ENCODE data around the gene C9orf78. TPM values are rescaled to one million over a fixed set of nuclear protein-coding genes. Genes with fewer than 3 reads are reported as not detected.
"Not testable (repeated sequence)": the region's sequence is repeated elsewhere in the genome, so short reads cannot be mapped to it uniquely, and the experiment has no call there.

Gene C9orf78
- total RNA-seq, 1 donor from 2014 or later: 30.1 TPM

DNA sequence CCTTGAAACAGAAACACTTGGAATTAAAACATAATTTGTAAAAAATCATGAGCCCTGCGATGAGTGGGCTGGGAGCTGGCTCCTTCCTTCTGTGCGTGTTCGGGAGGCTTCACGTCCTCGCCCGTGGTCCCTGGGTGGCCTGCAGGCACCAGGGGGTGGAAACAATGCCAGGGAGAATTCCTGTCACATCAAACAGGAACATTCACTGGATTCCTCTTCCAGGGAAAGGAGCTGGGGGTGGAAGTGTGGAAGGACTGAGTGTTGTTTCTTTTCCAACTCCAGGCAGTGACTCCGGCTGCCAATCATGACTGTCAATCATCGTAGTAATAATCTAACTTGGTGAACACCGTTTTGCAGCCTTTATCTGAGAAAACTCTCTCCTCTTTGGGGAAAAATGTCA lies 21.4 kb downstream of the C9orf78 start:
- DNase-seq (ENCODE audit: low spot score): no peak

DNA sequence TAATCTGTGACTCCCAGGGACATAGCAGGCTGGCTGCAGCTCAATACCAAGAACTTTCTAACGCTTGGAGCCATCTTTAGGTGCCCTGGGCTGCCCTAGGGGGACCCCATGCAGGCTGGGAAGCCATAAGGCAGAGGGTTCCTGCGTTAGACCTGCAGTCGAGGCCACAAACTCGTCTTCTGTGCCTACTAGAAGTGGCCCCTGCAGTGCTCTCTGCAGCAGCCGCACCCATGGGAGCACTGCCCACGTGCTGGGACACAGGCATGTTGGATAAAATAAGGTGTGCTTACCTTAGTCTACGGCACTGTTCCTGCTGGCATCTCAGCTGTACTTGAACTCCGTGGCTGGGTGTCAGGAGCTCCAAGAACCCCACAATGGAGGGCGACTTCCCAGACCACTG lies 22.7 kb downstream of the C9orf78 start:
- no peak for DNase-seq (ENCODE audit: low spot score)

GRCh38 chr9:129811967-129812363 lies 23.1 kb downstream of the C9orf78 start:
- no peak for DNase-seq (ENCODE audit: low spot score)

DNA sequence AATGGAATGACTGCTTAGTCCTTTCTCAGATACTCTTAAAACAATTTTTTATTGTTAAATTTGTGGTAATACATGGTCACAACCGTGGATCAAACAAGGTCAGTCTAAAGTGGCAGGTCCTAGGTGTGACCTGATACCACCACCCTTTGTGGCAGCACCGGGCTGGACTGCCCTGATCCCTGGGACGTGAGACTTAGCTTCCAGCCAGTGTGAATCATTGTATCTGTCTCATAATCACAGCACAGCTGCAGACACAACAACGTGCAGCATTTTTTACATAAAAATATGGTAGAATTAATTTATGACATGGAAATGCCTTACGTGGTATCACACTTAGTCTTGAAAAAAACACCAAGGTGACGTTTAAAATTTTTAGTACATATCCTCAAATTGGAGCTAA lies 24.3 kb downstream of the C9orf78 start:
- no peak for DNase-seq (ENCODE audit: low spot score)

DNA sequence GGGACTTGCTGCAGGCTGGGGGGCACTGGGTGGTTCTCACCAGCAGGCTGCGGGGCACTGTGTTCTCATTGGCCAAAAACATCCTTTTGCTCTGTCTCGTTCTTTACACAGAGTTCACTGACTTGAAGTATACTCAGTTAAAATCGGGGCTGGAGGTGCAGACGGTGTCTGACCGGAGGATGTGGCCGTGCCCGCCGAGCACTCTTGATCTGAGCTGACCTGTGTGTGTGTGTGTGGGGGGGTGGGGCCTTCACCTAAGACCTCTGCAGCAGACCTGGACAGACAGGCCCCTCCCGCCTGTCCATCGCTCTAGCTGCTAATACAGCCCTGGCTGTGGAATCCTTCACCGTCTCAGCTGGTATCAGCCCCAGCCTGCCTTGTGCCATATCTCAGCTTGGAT lies 25.0 kb downstream of the C9orf78 start:
- DNase-seq (ENCODE audit: low spot score): no peak

GRCh38 chr9:129809346-129809745 lies 25.7 kb downstream of the C9orf78 start:
- DNase-seq (ENCODE audit: low spot score): no peak

- no peak for DNase-seq (ENCODE audit: low spot score)
These were observed 29.0 kb downstream of the C9orf78 start for GRCh38 chr9:129806061-129806460.

- DNase-seq (ENCODE audit: low spot score): no peak
These were observed 31.4 kb downstream of the C9orf78 start for GRCh38 chr9:129803676-129804060.

- DNase-seq (ENCODE audit: low spot score): peak; percentile 98
These were observed 32.0 kb downstream of the C9orf78 start, which contains the start of gene TOR1B for GRCh38 chr9:129802833-129803675. TOR1B (plus strand) TSS chr9:129803184; CDS start chr9:129803213, 29 bp downstream.

DNA sequence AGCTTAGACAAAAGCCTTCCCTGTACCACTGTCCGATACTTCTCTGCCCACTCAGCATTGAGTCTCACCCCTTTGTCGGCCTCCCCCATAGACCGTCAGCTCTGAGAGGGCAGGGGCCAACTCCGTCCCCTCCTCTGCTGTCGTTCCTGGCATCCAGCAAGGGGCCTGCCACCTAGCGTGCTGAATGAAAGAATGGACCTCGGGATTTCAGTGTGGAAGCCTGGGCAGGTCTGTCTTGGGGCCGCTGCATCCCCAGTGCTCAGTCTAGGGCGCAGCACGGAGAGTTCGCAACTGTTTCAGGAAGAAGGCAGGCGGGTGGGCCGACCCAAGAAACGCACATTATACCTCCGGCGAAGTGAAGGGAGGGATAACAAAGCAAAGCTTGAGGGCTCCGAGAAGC lies 33.6 kb downstream of the C9orf78 start:
- no peak for DNase-seq (ENCODE audit: low spot score)

GRCh38 chr9:129798973-129799372 lies 36.1 kb downstream of the C9orf78 start:
- no peak for DNase-seq (ENCODE audit: low spot score)

DNA sequence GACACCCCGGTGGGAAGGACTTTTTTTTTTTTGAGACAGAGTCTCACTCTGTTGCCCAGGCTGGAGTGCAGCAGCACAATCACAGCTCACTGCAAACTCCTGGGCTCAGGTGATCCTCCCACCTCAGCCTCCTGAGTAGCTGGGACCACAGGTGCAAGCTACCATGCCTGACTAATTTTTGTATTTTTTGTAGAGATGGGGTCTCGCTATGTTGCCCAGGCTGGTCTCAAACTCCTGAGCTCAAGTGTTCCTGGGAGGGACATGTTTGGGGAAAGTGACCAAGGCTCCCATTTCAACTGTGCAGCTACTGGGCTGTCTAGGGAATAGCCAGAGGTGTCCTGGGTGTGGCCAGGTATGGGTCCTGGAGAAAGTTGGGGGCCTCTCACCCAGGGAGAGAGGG lies 39.0 kb downstream of the C9orf78 start:
- not testable (repeated sequence) for DNase-seq (ENCODE audit: low spot score)

DNA sequence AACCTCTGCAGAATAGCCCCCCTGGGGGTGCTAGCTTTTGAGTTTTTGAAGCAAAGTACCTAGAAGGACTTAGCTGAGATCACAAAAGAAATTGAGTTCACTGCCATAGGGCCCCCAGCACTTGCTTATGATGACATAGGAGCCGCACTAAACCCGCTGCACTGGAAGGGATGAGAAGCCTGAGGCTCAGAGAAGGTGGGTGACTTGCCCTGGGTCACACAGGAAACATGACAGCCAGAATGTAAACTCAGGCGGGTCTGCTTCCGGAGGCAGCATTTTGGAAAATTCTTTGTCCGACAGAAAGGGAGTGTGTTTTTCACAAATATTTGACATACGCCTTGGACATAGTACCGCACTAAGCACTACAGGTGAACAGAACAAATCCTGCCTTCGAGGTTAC lies 40.5 kb downstream of the C9orf78 start:
- DNase-seq (ENCODE audit: low spot score): no peak

DNA sequence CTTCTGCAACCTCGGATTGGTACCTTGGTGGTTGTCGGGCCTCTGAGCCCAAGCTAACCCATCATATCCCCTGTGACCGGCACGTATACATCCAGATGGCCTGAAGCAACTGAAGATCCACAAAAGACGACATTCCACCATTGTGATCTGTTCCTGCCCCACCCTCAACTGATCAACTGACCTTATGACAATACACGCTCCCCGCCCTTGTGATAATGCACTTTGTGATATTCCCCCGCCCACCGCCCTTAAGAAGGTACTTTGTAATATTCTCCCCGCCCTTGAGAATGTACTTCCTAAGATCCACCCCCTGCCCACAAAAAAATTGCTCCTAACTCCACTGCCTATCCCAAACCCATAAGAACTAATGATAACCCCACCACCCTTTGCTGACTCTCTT lies 48.6 kb downstream of the C9orf78 start:
- DNase-seq (ENCODE audit: low spot score): no peak

DNA sequence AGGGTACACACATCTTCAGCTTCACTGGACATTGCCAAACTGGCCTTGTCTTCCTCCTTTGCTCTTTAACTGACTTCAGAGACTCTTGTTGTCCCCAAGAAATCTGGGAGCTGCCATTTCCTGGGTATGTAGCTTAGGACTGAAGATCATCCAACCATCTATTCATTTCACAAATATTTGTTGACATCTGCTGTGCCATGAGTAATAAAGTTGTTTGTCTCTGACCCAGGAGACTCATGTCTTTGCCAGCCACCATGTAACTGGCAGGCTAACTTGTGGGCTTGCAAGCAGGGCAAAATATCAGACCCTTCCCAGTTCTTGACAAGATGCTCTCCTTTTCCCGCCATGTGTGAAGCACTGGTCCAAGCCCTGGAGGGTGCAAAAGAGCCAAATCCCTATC lies 49.2 kb downstream of the C9orf78 start:
- DNase-seq (ENCODE audit: low spot score): no peak

DNA sequence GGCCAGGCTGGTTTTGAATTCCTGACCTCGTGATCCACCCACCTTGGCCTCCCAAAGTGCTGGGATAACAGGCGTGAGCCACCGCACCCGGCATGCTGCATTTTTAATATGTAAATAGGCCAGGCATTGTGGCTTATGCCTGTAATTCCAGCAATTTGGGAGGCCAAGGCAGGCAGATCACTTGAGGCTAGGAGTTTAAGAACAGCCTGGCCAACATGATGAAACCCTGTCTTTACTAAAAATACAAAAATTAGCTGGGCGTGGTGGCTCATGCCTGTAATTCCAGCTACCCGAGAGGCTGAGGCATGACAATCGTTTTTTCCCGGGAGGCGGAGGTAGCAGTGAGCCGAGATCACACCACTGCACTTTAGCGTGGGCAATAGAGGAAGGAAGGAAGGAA lies 50.1 kb downstream of the C9orf78 start:
- not testable (repeated sequence) for DNase-seq (ENCODE audit: low spot score)

DNA sequence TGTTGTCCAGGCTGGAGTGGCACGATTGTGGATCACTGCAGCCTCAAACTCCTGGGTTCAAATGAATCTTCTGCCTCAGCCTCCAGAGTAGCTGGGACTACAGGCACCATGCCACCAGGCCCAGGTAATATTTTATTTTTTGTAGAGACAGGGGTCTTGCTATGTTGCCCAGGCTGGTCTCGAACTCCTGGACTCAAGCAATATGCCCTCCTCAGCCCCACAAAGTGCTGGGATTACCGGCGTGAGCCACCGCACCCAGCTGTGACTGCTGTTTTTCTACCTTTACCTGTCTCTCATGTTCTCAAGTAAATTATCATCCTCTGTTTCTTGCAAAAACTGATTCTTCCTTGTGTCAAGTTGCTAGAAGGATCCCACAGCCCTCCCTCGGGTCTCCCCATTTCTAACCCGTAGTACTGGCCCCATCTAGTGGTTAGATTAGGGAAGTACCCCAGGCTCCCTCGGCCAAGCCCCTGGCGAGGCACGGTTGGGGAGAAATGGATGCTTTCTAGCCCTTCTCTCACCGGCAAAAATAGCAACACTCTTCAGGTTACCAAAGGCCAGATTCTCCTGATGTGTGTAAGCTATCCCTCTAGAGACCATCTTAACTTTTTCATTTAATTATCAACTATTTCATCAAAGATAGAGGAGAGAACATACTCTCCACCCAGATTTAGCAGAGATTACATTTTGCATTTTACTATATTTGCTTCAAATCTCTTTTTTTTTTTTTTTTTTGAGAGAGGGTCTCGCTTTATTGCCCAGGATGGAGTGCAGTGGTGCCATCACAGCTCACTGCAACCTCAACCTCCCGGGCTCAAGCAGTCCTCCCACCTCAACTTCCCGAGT lies 51.3 kb downstream of the C9orf78 start:
- DNase-seq (ENCODE audit: low spot score): no peak

DNA sequence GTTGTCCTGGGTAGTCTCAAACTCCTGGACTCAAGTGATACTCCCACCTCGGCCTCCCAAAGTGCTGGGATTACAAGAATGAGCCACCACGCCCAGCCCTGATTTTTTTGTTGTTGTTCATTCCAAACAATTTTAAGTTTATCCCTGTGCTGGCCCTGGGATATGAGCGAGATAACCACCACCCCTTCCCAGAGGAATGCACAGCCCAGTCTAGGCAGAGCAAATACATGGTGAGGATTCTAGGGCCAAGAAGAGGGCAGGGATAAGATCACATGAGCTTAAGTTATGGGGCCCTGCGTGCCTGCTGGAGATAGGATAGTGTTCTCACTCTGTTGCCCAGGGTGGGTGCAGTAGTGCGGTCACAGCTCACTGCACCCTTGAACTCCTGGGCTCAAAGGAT lies 53.1 kb downstream of the C9orf78 start:
- no peak for DNase-seq (ENCODE audit: low spot score)

- no peak for DNase-seq (ENCODE audit: low spot score)
These were observed 53.9 kb downstream of the C9orf78 start for GRCh38 chr9:129781131-129781530.

DNA sequence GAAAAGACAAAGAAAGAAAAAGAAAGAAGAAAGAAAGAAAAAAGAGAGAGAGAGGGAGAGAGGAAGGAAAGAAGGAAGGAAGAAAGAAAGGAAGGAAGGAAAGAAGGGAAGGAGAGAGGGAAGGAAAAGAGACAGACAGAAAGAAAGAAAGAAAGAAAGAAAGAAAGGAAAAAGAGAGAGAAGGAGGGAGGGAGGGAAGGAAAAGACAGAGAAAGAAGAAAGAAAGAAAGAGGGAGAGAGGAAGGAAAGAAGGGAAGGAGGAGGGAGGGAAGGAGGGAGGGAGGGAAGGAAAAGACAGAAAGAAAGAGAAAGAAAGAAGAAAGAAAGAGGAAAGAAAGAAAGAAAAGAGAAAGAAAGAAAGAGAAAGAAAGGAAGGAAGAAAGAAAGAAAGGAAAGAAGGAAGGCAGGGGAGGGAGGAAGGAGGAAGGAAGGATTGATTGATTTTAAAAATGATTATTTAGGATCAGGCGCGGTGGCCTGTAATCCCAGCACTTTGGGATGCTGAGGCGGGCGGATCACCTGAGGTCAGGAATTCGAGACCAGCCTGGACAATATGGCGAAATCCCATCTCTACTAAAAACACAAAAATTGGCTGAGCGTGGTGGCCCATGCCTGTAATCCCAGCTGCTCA lies 55.4 kb downstream of the C9orf78 start:
- DNase-seq (ENCODE audit: low spot score): no peak

DNA sequence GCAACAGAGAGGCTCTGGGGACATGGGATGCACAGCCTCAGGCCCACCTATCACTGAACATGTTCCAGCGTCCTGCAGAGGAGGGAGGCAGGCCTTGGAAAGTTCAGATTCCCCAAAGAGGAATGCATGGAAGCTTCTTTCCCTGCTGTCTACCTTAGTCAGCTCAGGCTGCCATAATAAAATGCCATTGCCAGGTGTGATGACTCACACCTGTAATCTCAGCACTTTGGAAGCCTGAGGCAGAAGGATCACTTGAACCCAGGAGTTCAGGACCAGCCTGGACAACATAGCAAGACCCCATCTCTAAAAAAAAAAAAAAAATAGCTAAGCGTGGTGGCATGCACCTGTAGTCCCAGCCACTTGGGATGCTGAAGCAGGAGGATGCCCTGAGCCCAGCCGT lies 56.6 kb downstream of the C9orf78 start:
- DNase-seq (ENCODE audit: low spot score): no peak

GRCh38 chr9:129777769-129778130 lies 57.3 kb downstream of the C9orf78 start:
- no peak for DNase-seq (ENCODE audit: low spot score)

Data from mesenteric fat pad (tissue), 1 donor.